Measurements from ENCODE around the gene TIMMDC1. TPM values are rescaled to one million over a fixed set of nuclear protein-coding genes. Genes with fewer than 3 reads are reported as not detected.
A peak's percentile ranks its signal among the peaks of the same experiment; 100 is the strongest.

The TIMMDC1 gene
- total and polyA plus RNA-seq, 2 of the 13 experiments (the other 11 are each of a cell fraction or from before 2014, with no cell fraction given) = 50.0 to 77.8 TPM

DNA sequence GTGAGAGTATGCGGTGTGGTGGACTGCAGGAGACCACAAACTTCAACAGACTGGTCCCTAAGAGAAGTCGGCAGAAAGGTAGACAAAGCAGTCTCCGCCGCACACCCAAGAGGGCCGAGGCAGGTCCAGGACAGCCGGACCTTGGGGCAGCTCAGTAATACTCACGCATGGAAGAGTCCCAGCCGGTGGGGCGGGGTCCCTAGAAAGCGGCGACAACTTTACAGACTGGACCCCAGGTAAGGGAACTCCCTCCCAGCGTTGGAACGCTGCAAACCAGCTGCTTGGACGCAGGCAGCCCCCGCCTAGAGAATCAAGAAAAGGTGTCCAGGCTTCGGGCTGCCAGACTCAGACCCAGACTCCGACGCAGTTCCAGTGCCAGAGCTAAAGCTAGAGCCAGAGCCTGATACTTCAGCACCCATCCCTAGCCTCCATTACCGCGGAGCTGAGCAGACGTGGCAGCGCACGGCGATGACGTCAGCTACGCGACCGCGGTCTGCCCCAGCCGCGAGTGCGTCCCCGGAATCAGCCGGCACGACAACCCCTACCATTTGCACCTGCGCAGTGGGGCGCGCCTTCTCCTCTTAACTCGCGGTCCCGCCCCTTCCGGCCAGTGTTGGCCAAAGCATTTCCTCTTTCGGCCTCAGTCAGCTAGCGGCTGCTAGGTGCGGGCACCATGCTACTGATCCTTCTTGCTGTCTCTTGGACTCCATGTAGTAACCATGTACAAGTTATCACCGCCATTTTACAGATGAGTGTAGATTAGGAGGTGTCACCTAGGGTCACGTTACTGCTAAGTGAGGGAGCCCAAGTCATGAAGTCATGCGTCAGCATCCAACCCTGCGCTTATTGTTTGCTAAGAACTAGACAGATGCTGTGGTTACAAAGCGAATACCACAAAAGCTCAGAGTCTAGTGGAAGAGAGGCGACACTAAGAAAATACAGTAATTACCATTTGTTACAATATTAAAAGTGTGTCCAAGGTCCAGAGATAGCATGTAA is 34.9 kb upstream of the TIMMDC1 start, which contains the start of gene TMEM39A (continued):
- TF ChIP-seq SKIL (CRISPR knock-in tag; IDR thresholded peaks at IDR 0.05; ENCODE audit: borderline replicate concordance) = peak; percentile 72; the same call in 1 of the 2 replicates
- TF ChIP-seq RCOR2 (CRISPR knock-in tag; IDR thresholded peaks at IDR 0.05) = peak; percentile 53; the same call in 1 of the 2 replicates
- TF ChIP-seq SMYD3 (CRISPR knock-in tag; IDR thresholded peaks at IDR 0.05) = 0 out of 2 replicates have a peak, but pooled peaks have one; percentile 70
- TF ChIP-seq NR0B2 (CRISPR knock-in tag; IDR thresholded peaks at IDR 0.05) = no peak; the same call in 1 of the 2 replicates
- no peak for TF ChIP-seq ZNF34 (CRISPR knock-in tag; IDR thresholded peaks at IDR 0.05; ENCODE audit: borderline replicate concordance)
- TF ChIP-seq ZNF558 (CRISPR knock-in tag; IDR thresholded peaks at IDR 0.05; ENCODE audit: borderline replicate concordance) = no peak
- TF ChIP-seq, protein P1, sequence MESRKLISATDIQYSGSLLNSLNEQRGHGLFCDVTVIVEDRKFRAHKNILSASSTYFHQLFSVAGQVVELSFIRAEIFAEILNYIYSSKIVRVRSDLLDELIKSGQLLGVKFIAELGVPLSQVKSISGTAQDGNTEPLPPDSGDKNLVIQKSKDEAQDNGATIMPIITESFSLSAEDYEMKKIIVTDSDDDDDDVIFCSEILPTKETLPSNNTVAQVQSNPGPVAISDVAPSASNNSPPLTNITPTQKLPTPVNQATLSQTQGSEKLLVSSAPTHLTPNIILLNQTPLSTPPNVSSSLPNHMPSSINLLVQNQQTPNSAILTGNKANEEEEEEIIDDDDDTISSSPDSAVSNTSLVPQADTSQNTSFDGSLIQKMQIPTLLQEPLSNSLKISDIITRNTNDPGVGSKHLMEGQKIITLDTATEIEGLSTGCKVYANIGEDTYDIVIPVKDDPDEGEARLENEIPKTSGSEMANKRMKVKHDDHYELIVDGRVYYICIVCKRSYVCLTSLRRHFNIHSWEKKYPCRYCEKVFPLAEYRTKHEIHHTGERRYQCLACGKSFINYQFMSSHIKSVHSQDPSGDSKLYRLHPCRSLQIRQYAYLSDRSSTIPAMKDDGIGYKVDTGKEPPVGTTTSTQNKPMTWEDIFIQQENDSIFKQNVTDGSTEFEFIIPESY (CRISPR knock-in tag; IDR thresholded peaks at IDR 0.05) = 0 out of 2 replicates have a peak, but pooled peaks have one; percentile 3
- no peak for TF ChIP-seq ZNF629 (CRISPR knock-in tag; conservative IDR thresholded peaks at IDR 0.05)
- no peak for TF ChIP-seq ZNF839 (CRISPR knock-in tag; IDR thresholded peaks at IDR 0.05; ENCODE audit: borderline replicate concordance)
- TF ChIP-seq PHF8 (CRISPR knock-in tag; IDR thresholded peaks at IDR 0.05) = peak; percentile 93
- TF ChIP-seq ZNF580 (CRISPR knock-in tag; IDR thresholded peaks at IDR 0.05; ENCODE audit: borderline replicate concordance, low read depth) = peak; percentile 91; the same call in 1 of the 2 replicates
- TF ChIP-seq ZKSCAN1 (IDR thresholded peaks at IDR 0.05; ENCODE audit: low read length) = peak; percentile 63; the same call in 1 of the 2 replicates
- TF ChIP-seq MZF1 (CRISPR knock-in tag; IDR thresholded peaks at IDR 0.05; ENCODE audit: borderline replicate concordance) = no peak; the same call in 1 of the 2 replicates
- TF ChIP-seq HHEX (CRISPR knock-in tag; IDR thresholded peaks at IDR 0.05) = no peak
- TF ChIP-seq, protein P2, sequence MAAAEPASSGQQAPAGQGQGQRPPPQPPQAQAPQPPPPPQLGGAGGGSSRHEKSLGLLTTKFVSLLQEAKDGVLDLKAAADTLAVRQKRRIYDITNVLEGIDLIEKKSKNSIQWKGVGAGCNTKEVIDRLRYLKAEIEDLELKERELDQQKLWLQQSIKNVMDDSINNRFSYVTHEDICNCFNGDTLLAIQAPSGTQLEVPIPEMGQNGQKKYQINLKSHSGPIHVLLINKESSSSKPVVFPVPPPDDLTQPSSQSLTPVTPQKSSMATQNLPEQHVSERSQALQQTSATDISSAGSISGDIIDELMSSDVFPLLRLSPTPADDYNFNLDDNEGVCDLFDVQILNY (CRISPR knock-in tag; conservative IDR thresholded peaks at IDR 0.05) = 0 out of 2 replicates have a peak, but pooled peaks have one; percentile 32
- no peak for TF ChIP-seq KLF15 (CRISPR knock-in tag; IDR thresholded peaks at IDR 0.05; ENCODE audit: borderline replicate concordance)
- peak; percentile 76; the same call in 1 of the 2 replicates for TF ChIP-seq TFDP1 (CRISPR knock-in tag; IDR thresholded peaks at IDR 0.05; ENCODE audit: borderline replicate concordance)

Measured in HepG2 (cell line).